GM12891 (cell line): ENCODE data around the gene POLD2.

Experiments
- POLR2A ChIP-seq: IDR thresholded peaks from 2 replicates; pipeline ENCODE4 v1.6.1; 2011; ENCODE audit warnings: low read depth, low read length, control low read depth
- POLR2AphosphoS5 ChIP-seq: IDR thresholded peaks from 2 replicates; pipeline ENCODE4 v1.6.1; 2011; ENCODE audit warnings: low read depth, low read length, control low read depth
- POU2F2 ChIP-seq: IDR thresholded peaks from 2 replicates; pipeline ENCODE4 v1.6.1; 2011; ENCODE audit warnings: low read depth, mild to moderate bottlenecking, control low read depth, low read length, moderate library complexity
- SPI1 ChIP-seq: IDR thresholded peaks from 2 replicates; pipeline ENCODE4 v1.6.1; 2011; ENCODE audit warnings: low read depth, low read length, control low read depth
- TAF1 ChIP-seq: IDR thresholded peaks from 2 replicates; pipeline ENCODE4 v1.6.1; 2011; ENCODE audit warnings: low read depth, low read length, control low read depth

- TF ChIP-seq POLR2A: no peak
- no peak for TF ChIP-seq POLR2AphosphoS5
- no peak for TF ChIP-seq POU2F2
- no peak for TF ChIP-seq TAF1
- TF ChIP-seq SPI1: no peak
Measured at GRCh38 chr7:44110719-44111635, 12.4 kb downstream of the POLD2 start.
